HEK293 (cell line): ENCODE data around the gene SIGLEC12.

Experiments used
- CTCF ChIA-PET: fragments of 350-600 bp; formaldehyde crosslinking; extraction: SDS; loops from one replicate; lab custom pipeline; 2021; ENCODE audit warnings: antibody characterized with exemption; lab: Yijun Ruan, JAX
- POLR2A ChIA-PET: fragments of 300-600 bp; formaldehyde crosslinking; extraction: SDS; loops from one replicate; lab custom pipeline; 2020; ENCODE audit warnings: antibody characterized with exemption, inconsistent platforms; lab: Yijun Ruan, JAX
- H3K27ac ChIP-seq: fragments of 200-500 bp; sonication (Bioruptor generic); 2 replicates; pipeline ENCODE4 v1.5.1; 2014; ENCODE audit warnings: low read depth, low read length, control low read depth, inconsistent platforms; ENCODE audit errors: extremely low read depth
- H3K36me3 ChIP-seq, 2 experiments: fragments of 200-500 bp in 1 of 2; sonication (Bioruptor generic) in 1 of 2; 1 replicate in 1 of 2; 2 replicates in 1 of 2; pipeline ENCODE4 v1.5.1; 2014 to 2017; ENCODE audit warnings: inconsistent platforms in 2 of 2, low read length in 2 of 2; ENCODE audit not compliant: control insufficient read depth in 2 of 2, insufficient read depth in 1 of 2
- H3K4me1 ChIP-seq: fragments of 200-500 bp; sonication (Bioruptor generic); 2 replicates; pipeline ENCODE4 v1.5.1; 2014; ENCODE audit warnings: mild to moderate bottlenecking, low read length, inconsistent platforms; ENCODE audit not compliant: control insufficient read depth, insufficient read depth
- H3K4me3 ChIP-seq: 2 replicates; pipeline ENCODE4 v1.5.1; 2011; ENCODE audit warnings: low read depth, mild to moderate bottlenecking, control low read depth, low read length, moderate library complexity
- H3K9me3 ChIP-seq: fragments of 200-500 bp; sonication (Bioruptor generic); 2 replicates; pipeline ENCODE4 v1.5.1; 2014; ENCODE audit warnings: low read depth, low read length, inconsistent platforms; ENCODE audit not compliant: control insufficient read depth, insufficient read depth
- BCL11B ChIP-seq: fragments of 450-650 bp; formaldehyde crosslinking; IDR thresholded peaks from 2 replicates; pipeline ENCODE4 v1.5.1; 2016; ENCODE audit warnings: low read depth, missing biosample characterization, missing genetic modification characterization
- GFI1B ChIP-seq: fragments of 450-650 bp; formaldehyde crosslinking; IDR thresholded peaks from 2 replicates; pipeline ENCODE4 v1.5.1; 2016; ENCODE audit warnings: missing biosample characterization, missing genetic modification characterization
- IKZF3 ChIP-seq: fragments of 450-650 bp; IDR thresholded peaks from 2 replicates; pipeline ENCODE4 v1.5.0; 2018; ENCODE audit warnings: missing biosample characterization, mild to moderate bottlenecking, missing genetic modification characterization, moderate library complexity
- INSM2 ChIP-seq: fragments of 450-650 bp; formaldehyde crosslinking; IDR thresholded peaks from 2 replicates; pipeline ENCODE4 v1.5.1; 2016; ENCODE audit warnings: missing biosample characterization, missing genetic modification characterization
- SCRT1 ChIP-seq: fragments of 450-650 bp; formaldehyde crosslinking; IDR thresholded peaks from 2 replicates; pipeline ENCODE4 v1.5.1; 2016; ENCODE audit warnings: missing biosample characterization, missing genetic modification characterization, borderline replicate concordance
- SETDB1 ChIP-seq: IDR thresholded peaks from one replicate; pipeline ENCODE4 v1.6.1; 2017; ENCODE audit warnings: mild to moderate bottlenecking, low read length, moderate library complexity, mixed read lengths; ENCODE audit not compliant: insufficient read length
- TRIM28 ChIP-seq: IDR thresholded peaks from 2 replicates; pipeline ENCODE4 v1.6.1; 2011; ENCODE audit warnings: low read length, control low read depth, borderline replicate concordance
- ZBTB21 ChIP-seq: fragments of 450-650 bp; formaldehyde crosslinking; IDR thresholded peaks from 2 replicates; pipeline ENCODE4 v1.5.1; 2017; ENCODE audit warnings: missing biosample characterization, missing genetic modification characterization
- ZFP37 ChIP-seq: fragments of 450-650 bp; formaldehyde crosslinking; IDR thresholded peaks from 2 replicates; pipeline ENCODE4 v1.5.1; 2016; ENCODE audit warnings: missing biosample characterization, missing genetic modification characterization
- ZNF157 ChIP-seq: fragments of 450-650 bp; formaldehyde crosslinking; IDR thresholded peaks from 2 replicates; pipeline ENCODE4 v1.5.1; 2016; ENCODE audit warnings: missing biosample characterization, missing genetic modification characterization
- ZNF2 ChIP-seq: fragments of 450-650 bp; formaldehyde crosslinking; IDR thresholded peaks from 2 replicates; pipeline ENCODE4 v1.5.1; 2016; ENCODE audit warnings: missing biosample characterization, missing genetic modification characterization
- ZNF302 ChIP-seq: fragments of 450-650 bp; formaldehyde crosslinking; IDR thresholded peaks from 2 replicates; pipeline ENCODE4 v1.5.1; 2016; ENCODE audit warnings: missing biosample characterization, missing genetic modification characterization, low read depth
- ZNF398 ChIP-seq: fragments of 450-650 bp; formaldehyde crosslinking; IDR thresholded peaks from 2 replicates; pipeline ENCODE4 v1.5.1; 2017; ENCODE audit warnings: missing biosample characterization, missing genetic modification characterization
- ZNF473 ChIP-seq: fragments of 450-650 bp; formaldehyde crosslinking; IDR thresholded peaks from 2 replicates; pipeline ENCODE4 v1.5.1; 2017; ENCODE audit warnings: missing biosample characterization, missing genetic modification characterization
- ZNF488 ChIP-seq: fragments of 450-650 bp; formaldehyde crosslinking; IDR thresholded peaks from 2 replicates; pipeline ENCODE4 v1.5.1; 2016; ENCODE audit warnings: missing biosample characterization, missing genetic modification characterization
- ZNF513 ChIP-seq: fragments of 450-650 bp; IDR thresholded peaks from 2 replicates; pipeline ENCODE4 v1.5.1; 2018; ENCODE audit warnings: missing biosample characterization, missing genetic modification characterization
- ZNF518A ChIP-seq: fragments of 450-650 bp; formaldehyde crosslinking; conservative IDR thresholded peaks from 2 replicates; pipeline ENCODE4 v1.5.1; 2016; ENCODE audit warnings: low read depth, missing biosample characterization, missing genetic modification characterization
- ZNF544 ChIP-seq: fragments of 450-650 bp; formaldehyde crosslinking; IDR thresholded peaks from 2 replicates; pipeline ENCODE4 v1.5.0; 2017; ENCODE audit warnings: missing biosample characterization, missing genetic modification characterization
- ZNF561 ChIP-seq: fragments of 450-650 bp; IDR thresholded peaks from 2 replicates; pipeline ENCODE4 v1.5.1; 2018; ENCODE audit warnings: missing biosample characterization, missing genetic modification characterization, borderline replicate concordance
- ZNF600 ChIP-seq: fragments of 450-650 bp; formaldehyde crosslinking; IDR thresholded peaks from 2 replicates; pipeline ENCODE4 v1.5.1; 2016; ENCODE audit warnings: missing biosample characterization, missing genetic modification characterization
- ZNF624 ChIP-seq: fragments of 450-650 bp; formaldehyde crosslinking; IDR thresholded peaks from 2 replicates; pipeline ENCODE4 v1.5.1; 2017; ENCODE audit warnings: missing biosample characterization, missing genetic modification characterization
- ZNF747 ChIP-seq: fragments of 450-650 bp; formaldehyde crosslinking; IDR thresholded peaks from 2 replicates; pipeline ENCODE4 v1.5.1; 2016; ENCODE audit warnings: missing biosample characterization, missing genetic modification characterization
- ZNF76 ChIP-seq: fragments of 450-650 bp; formaldehyde crosslinking; IDR thresholded peaks from 2 replicates; pipeline ENCODE4; 2016; ENCODE audit warnings: low read depth, missing biosample characterization, missing genetic modification characterization, borderline replicate concordance
- ZNF776 ChIP-seq: fragments of 450-650 bp; formaldehyde crosslinking; IDR thresholded peaks from 2 replicates; pipeline ENCODE4 v1.5.0; 2017; ENCODE audit warnings: missing biosample characterization, missing genetic modification characterization, borderline replicate concordance
- ZNF777 ChIP-seq: fragments of 450-650 bp; formaldehyde crosslinking; IDR thresholded peaks from 2 replicates; pipeline ENCODE4 v1.5.1; 2017; ENCODE audit warnings: missing biosample characterization, missing genetic modification characterization, borderline replicate concordance
- ZNF843 ChIP-seq: fragments of 450-650 bp; formaldehyde crosslinking; IDR thresholded peaks from 2 replicates; pipeline ENCODE4 v1.5.1; 2016; ENCODE audit warnings: missing biosample characterization, missing genetic modification characterization

SIGLEC12 gene

DNA sequence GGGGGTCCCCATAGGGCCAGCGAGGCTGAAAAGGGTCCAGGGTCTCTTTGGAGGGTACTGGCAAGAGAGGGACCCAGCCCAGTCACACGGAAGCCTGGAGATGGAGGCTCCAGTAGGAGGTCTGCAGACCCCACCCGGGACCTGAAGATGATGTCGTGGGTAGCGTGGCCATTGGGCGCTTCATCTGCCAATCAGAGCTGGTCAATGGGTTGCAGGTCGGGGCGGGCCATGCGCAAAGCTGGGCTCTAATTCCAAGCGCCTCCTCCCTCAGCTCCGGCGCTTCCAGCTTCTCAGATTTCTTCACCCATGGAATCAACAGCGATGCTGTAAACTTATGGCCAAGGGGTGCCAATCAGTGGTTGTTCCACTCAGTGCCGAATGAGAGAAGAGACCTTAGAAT, 10.9 kb downstream of the SIGLEC12 start:
- H3K27ac ChIP-seq, result no peak overlapping the region
- H3K4me1 ChIP-seq, result no peaks in the 10 kb centered on the region
- no peak overlapping the region for H3K4me3 ChIP-seq
- ChIA-PET CTCF (no interaction called here), POLR2A (no interaction called here)
- H3K36me3 ChIP-seq, result no peaks in the 10 kb centered on the region
- TF ChIP-seq INSM2 (tag by site-specific recombination) (no peak), ZNF776 (tag by site-specific recombination) (no peak), ZNF76 (no peak), SETDB1 (no peak), ZNF777 (tag by site-specific recombination) (no peak), ZNF518A (tag by site-specific recombination) (no peak), ZNF473 (tag by site-specific recombination) (no peak), TRIM28 (no peak), ZBTB21 (tag by site-specific recombination) (no peak), IKZF3 (no peak), ZNF843 (tag by site-specific recombination) (no peak), ZFP37 (tag by site-specific recombination) (no peak), ZNF513 (tag by site-specific recombination) (no peak), ZNF747 (no peak), ZNF488 (no peak), SCRT1 (tag by site-specific recombination) (no peak), BCL11B (tag by site-specific recombination) (no peak), ZNF157 (no peak)
- no peaks in the 10 kb centered on the region; the same call in 1 of the 2 replicates for H3K9me3 ChIP-seq

- ChIA-PET POLR2A (no interaction called here), CTCF (interaction anchor here (3.5 kb wide), 1 partner anchor 26 kb away, joined by 11 read pairs; no protein-coding TSS in a partner anchor)
- H3K4me3 ChIP-seq, result no peak overlapping the region
- H3K27ac ChIP-seq, result no peak overlapping the region
- H3K4me1 ChIP-seq, result no peaks in the 10 kb centered on the region
- H3K36me3 ChIP-seq, result no peaks in the 10 kb centered on the region
- no peaks in the 10 kb centered on the region for H3K9me3 ChIP-seq
- TF ChIP-seq ZNF561 (tag by site-specific recombination), result no peak
- no peak for TF ChIP-seq ZNF544 (tag by site-specific recombination)
- no peak for TF ChIP-seq ZNF398
- no peak for TF ChIP-seq ZNF600 (tag by site-specific recombination)
- TF ChIP-seq ZNF2 (tag by site-specific recombination), result no peak
- no peak for TF ChIP-seq ZNF624 (tag by site-specific recombination)
- TF ChIP-seq ZNF302, result no peak
- TF ChIP-seq GFI1B (tag by site-specific recombination), result no peak
Measured at GRCh38 chr19:51489113-51489512, 12.5 kb downstream of the SIGLEC12 start.
